ENCODE data around the gene ZNF766. TPM values are rescaled to one million over a fixed set of nuclear protein-coding genes. Genes with fewer than 3 reads are reported as not detected.
"Not testable (repeated sequence)": the region's sequence is repeated elsewhere in the genome, so short reads cannot be mapped to it uniquely, and the experiment has no call there.

ZNF766 gene
- total and polyA plus RNA-seq, 5 donors = 3.8 to 14.9 (median 11.9) TPM

DNA sequence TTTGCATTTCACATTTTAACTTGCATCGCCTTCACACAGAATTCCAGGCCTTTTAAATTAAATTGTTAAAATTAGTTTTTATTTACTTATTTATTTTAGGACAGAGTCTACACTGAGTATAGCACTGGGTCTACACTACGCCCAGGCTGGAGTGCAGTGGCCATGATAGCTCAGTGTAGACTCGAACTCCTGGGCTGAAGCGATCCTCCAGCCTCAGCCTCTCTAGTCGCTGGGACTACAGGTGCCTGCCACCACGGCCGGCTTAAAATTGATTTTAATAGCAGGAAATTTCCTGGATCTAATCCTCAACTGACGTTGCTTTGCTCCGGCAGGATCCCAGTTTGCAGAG, 66.4 kb downstream of the ZNF766 start:
- Histone ChIP-seq H3K4me3 (ENCODE audit: low read length) (peak overlapping the region; percentile 89), H3K27me3 (ENCODE audit: control insufficient read depth, insufficient read depth) (no peaks in the 10 kb centered on the region), H3K27ac (ENCODE audit: low read length) (no peak overlapping the region), H3K9me3 (ENCODE audit: control insufficient read depth, low read length) (peaks cover 5% of the 10 kb centered on the region), H3K4me1 (ENCODE audit: control insufficient read depth, insufficient read depth, low read length) (peaks cover 3% of the 10 kb centered on the region)
- intact Hi-C loops (cut with DNase I) = no loop called here
- ATAC-seq = peak; percentile 46 to 60
- no peak for DNase-seq
- WGBS = 51% methylated on average over 9 of the region's 9 CpGs

DNA sequence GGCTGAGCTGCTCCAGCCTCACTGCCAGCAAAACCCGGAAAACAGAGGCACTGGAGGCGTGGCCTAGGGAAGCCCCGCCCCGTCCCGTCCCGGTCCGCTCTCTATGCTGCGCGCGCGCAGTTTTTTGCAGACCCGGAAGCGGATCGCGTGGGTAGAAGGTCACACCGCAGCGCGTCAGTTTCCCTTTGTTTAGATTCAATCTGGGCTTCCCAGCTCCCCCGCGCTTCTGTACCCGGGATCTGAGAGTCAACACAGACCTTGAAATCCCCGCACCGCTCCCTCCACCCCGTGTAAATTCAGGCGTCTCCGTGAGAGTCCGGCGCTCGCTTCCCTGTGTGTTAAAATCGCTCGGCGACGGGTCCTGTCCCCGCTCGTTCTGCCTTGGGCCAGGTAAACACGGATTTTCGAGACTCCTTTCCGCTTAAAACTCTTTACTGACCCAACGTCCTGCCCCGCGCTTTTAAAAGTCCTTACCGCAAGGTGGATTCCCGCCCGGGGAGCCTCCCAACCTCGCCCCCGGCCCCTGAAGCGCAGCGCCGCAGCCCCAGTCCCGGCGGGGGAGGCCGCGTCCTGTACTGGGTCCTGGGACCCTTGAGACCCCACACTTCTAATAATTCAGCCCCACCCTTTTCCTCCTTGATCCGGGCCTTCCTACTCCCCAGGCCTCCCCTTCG, 66.9 kb downstream of the ZNF766 start, which contains the start of gene ZNF610:
Gene ZNF610, plus strand, starts transcription at position 127 of the 674 bp plus-strand sequence. CDS start 12,930 bp downstream, outside the sequence.
- ATAC-seq = peak; percentile 99 to 100
- intact Hi-C loops (cut with DNase I) = no loop called here
- peak; percentile 92 to 97 (median 97) for DNase-seq
- peaks cover 3% of the 10 kb centered on the region for H3K4me1 ChIP-seq (ENCODE audit: control insufficient read depth, insufficient read depth, low read length)
- H3K4me3 ChIP-seq (ENCODE audit: low read length) = peak within 1 kb of the TSS; percentile 89
- peak within 1 kb of the TSS; percentile 78 for H3K27ac ChIP-seq (ENCODE audit: low read length)
- H3K9me3 ChIP-seq (ENCODE audit: control insufficient read depth, low read length) = peaks cover 5% of the 10 kb centered on the region
- no peaks in the 10 kb centered on the region for H3K27me3 ChIP-seq (ENCODE audit: control insufficient read depth, insufficient read depth)
- WGBS = under 1% methylated on average over 55 of the region's 55 CpGs

DNA sequence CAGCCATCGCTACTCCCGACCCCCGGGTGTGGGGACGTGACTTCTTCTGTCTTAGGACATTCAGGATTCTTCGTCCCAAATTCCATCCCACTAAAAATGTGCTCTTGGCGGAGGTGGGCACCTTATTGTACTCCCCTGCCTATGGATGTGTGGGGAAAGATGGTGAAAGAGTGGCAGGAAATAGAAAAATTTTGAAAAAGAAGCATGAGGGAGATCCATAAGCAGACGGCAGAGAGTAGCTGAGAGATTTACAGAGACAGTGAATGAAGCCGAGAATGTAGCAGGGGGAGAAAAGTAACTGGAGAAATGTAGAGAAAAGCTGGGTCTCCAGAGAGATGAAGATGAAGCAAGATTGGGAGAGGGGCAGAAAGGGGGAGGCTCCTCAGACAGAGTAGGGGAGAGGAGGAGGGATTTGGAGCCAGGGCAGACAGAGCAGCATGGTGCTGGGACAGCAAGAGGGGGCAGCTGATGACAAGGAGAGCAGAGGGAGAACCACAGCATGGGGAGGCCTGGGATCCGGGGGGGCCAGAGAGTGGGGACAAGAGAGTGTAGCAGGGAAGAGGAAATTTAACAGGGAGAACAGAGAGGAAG, 67.5 kb downstream of the ZNF766 start:
- Histone ChIP-seq H3K9me3 (ENCODE audit: control insufficient read depth, low read length) (no peaks in the 10 kb centered on the region), H3K27ac (ENCODE audit: low read length) (peak overlapping the region; percentile 30), H3K4me3 (ENCODE audit: low read length) (peak overlapping the region; percentile 89), H3K4me1 (ENCODE audit: control insufficient read depth, insufficient read depth, low read length) (peaks cover 3% of the 10 kb centered on the region), H3K27me3 (ENCODE audit: control insufficient read depth, insufficient read depth) (no peaks in the 10 kb centered on the region)
- 1% methylated on average over 9 of the region's 9 CpGs for WGBS
- intact Hi-C loops (cut with DNase I) = no loop called here
- DNase-seq (no peak), ATAC-seq (no peak)

DNA sequence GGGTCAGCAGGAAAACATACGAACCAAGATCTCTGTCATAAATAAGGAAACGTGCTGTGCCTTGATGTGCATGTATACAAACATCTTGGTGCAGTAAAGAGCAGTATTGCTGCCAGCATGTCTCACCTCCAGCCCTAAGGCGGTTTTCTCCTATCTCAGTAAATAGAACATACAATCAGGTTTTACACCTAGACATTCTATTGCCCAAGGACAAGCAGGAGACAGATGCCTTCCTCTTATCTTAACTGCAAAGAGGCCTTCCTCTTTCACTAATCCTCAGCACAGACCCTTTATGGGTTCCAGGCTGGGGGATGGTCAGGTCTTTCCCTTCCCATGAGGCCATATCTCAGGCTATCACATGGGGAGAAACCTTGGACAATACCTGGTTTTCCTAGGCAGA, 69.6 kb downstream of the ZNF766 start:
- ATAC-seq; H3K4me1 ChIP-seq (ENCODE audit: control insufficient read depth, insufficient read depth, low read length); H3K9me3 ChIP-seq (ENCODE audit: control insufficient read depth, low read length); DNase-seq; H3K27ac ChIP-seq (ENCODE audit: low read length); H3K4me3 ChIP-seq (ENCODE audit: low read length); intact Hi-C loops (cut with DNase I); H3K27me3 ChIP-seq (ENCODE audit: control insufficient read depth, insufficient read depth): not testable (repeated sequence)
- WGBS = 79% methylated on average over 3 of the region's 3 CpGs

- WGBS = 19% methylated on average over 8 of the region's 8 CpGs
- Histone ChIP-seq H3K4me1 (ENCODE audit: control insufficient read depth, insufficient read depth, low read length) (no peaks in the 10 kb centered on the region), H3K4me3 (ENCODE audit: low read length) (no peak overlapping the region), H3K9me3 (ENCODE audit: control insufficient read depth, low read length) (no peaks in the 10 kb centered on the region), H3K27ac (ENCODE audit: low read length) (no peak overlapping the region), H3K27me3 (ENCODE audit: control insufficient read depth, insufficient read depth) (no peaks in the 10 kb centered on the region)
- intact Hi-C loops (cut with DNase I) = no loop called here
- ATAC-seq = peak; percentile 43 to 63
- peak; percentile 34 to 67 (median 66) for DNase-seq
Observed at GRCh38 chr19:52343548-52343947, 74.2 kb downstream of the ZNF766 start.

DNA sequence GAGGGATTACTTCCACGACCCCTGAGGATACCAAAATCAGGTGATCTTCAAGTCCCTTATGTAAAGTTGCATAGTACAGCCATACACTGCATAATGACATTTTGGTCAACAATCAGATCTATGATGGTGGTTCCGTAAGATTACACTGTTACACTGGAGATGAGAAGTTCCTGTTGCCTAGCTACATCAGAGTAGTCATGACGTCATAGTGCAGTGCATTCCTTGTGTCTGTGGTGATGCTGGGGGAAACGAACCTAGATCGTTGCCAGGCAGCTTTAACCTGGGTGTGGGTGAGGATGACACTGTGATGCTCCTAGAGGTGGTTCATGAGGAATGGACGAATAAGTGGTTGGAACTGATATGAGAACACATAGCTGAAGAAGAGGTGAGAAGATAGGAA, 75.8 kb downstream of the ZNF766 start:
- intact Hi-C loops (cut with DNase I) = no loop called here
- 78% methylated on average over 6 of the region's 6 CpGs for whole genome bisulfite sequencing
- H3K4me3 ChIP-seq (ENCODE audit: low read length) = no peak overlapping the region
- H3K27ac ChIP-seq (ENCODE audit: low read length) = no peak overlapping the region
- H3K9me3 ChIP-seq (ENCODE audit: control insufficient read depth, low read length) = no peaks in the 10 kb centered on the region
- ATAC-seq (no peak), DNase-seq (no peak)
- no peaks in the 10 kb centered on the region for H3K27me3 ChIP-seq (ENCODE audit: control insufficient read depth, insufficient read depth)
- H3K4me1 ChIP-seq (ENCODE audit: control insufficient read depth, insufficient read depth, low read length) = no peaks in the 10 kb centered on the region

Small RNAs within 50 kb of the gene (microRNA-seq; reads per million reads assigned to microRNA genes)
- gene MIR643 (2.5 to 2.7 reads per million in 2 donors), gene MIR6801 (0 to 0.54 reads per million in 2 donors)

Other genes with a start within 250 kb of the ZNF766 start
- 10 to 100 TPM in 1 of 4 donors, 1 to 10 TPM in 3; 7.5 to 10.5 (median 8.0) TPM for gene ZNF614, start 241.2 kb upstream of the ZNF766 start, total RNA-seq
- gene ZNF614, start 241.2 kb upstream of the ZNF766 start, polyA plus RNA-seq = 4.0 TPM
- 10 to 100 TPM in 3 of 4 donors, 1 to 10 TPM in 1; 8.3 to 13.5 (median 12.5) TPM for gene ZNF432, start 220.7 kb upstream of the ZNF766 start, total RNA-seq
- 6.2 TPM for gene ZNF432, start 220.7 kb upstream of the ZNF766 start, polyA plus RNA-seq
- gene ZNF841, start 173.8 kb upstream of the ZNF766 start, total RNA-seq = 10 to 100 TPM; 11.0 to 17.9 (median 13.1) TPM
- 4.7 TPM for gene ZNF841, start 173.8 kb upstream of the ZNF766 start, polyA plus RNA-seq
- 1 to 10 TPM; 5.7 to 8.2 (median 6.6) TPM for gene ZNF616, start 129.6 kb upstream of the ZNF766 start, total RNA-seq
- gene ZNF616, start 129.6 kb upstream of the ZNF766 start, polyA plus RNA-seq = 1.6 TPM
- 1 to 10 TPM; 5.6 to 9.4 (median 8.6) TPM for gene ZNF836, start 98.0 kb upstream of the ZNF766 start, total RNA-seq
- gene ZNF836, start 98.0 kb upstream of the ZNF766 start, polyA plus RNA-seq = 3.4 TPM
- gene PPP2R1A, start 79.5 kb upstream of the ZNF766 start, total RNA-seq = 100 to 1,000 TPM; 370 to 446 (median 409) TPM
- gene PPP2R1A, start 79.5 kb upstream of the ZNF766 start, polyA plus RNA-seq = 235 TPM
- 10 to 100 TPM; 17.3 to 21.8 (median 18.5) TPM for gene ZNF480, start 27.6 kb downstream of the ZNF766 start, total RNA-seq
- gene ZNF480, start 27.6 kb downstream of the ZNF766 start, polyA plus RNA-seq = 13.4 TPM
- gene ZNF610, start 66.7 kb downstream of the ZNF766 start, total RNA-seq = 1 to 10 TPM; 1.4 to 3.4 (median 3.3) TPM
- gene ZNF610, start 66.7 kb downstream of the ZNF766 start, polyA plus RNA-seq = 2.8 TPM
- gene ZNF880, start 100.3 kb downstream of the ZNF766 start, total RNA-seq = 10 to 100 TPM; 18.1 to 24.1 (median 20.9) TPM
- gene ZNF880, start 100.3 kb downstream of the ZNF766 start, polyA plus RNA-seq = 18.3 TPM
- gene ZNF528, start 128.3 kb downstream of the ZNF766 start, total RNA-seq = 10 to 100 TPM; 17.9 to 21.3 (median 19.4) TPM
- 14.4 TPM for gene ZNF528, start 128.3 kb downstream of the ZNF766 start, polyA plus RNA-seq
- gene ZNF534, start 159.6 kb downstream of the ZNF766 start, total RNA-seq = under 1 TPM; 0.50 to 0.59 (median 0.55) TPM
- gene ZNF534, start 159.6 kb downstream of the ZNF766 start, polyA plus RNA-seq = 0.34 TPM
- 1 to 10 TPM; 2.3 to 4.8 (median 2.9) TPM for gene ZNF578, start 184.0 kb downstream of the ZNF766 start, total RNA-seq
- 1.2 TPM for gene ZNF578, start 184.0 kb downstream of the ZNF766 start, polyA plus RNA-seq

Measured in right cardiac atrium (tissue), 5 donors.